Stimulated activated naive B cell treated with anti-CD40 and anti-IgM and Interleukin-4, amounts not matched to agents 10 μg/mL and 1 μg/mL and 100 μg/mL, for 72 hours (primary cell): Measurements from ENCODE around the gene POLR2H.
A peak's percentile ranks its signal among the peaks of the same experiment; 100 is the strongest.
"Not testable (repeated sequence)": the region's sequence is repeated elsewhere in the genome, so short reads cannot be mapped to it uniquely, and the experiment has no call there.

ENCODE experiments used
- ATAC-seq, 2 donors: fragments of 150-1000 bp; cut with Tn5 transposase; replicated peaks; 2 replicates each; pipeline ENCODE4 v1.10.0; 2021; ENCODE audit warnings: moderate library complexity in 1 of 2
- DNase-seq: peaks from one replicate; pipeline ENCODE4 v3.0.0; 2021
- H3K27ac Mint-ChIP-seq: one replicate; pipeline ENCODE4 v1.8.0; 2022; ENCODE audit warnings: mild to moderate bottlenecking, mixed read lengths
- H3K27me3 Mint-ChIP-seq, 2 donors: one replicate each; pipeline ENCODE4 v1.8.0; 2022; ENCODE audit warnings: mixed read lengths in 2 of 2
- H3K36me3 Mint-ChIP-seq, 2 donors: one replicate each; pipeline ENCODE4 v1.8.0; 2022; ENCODE audit warnings: mixed read lengths in 2 of 2, mild to moderate bottlenecking in 1 of 2
- H3K4me1 Mint-ChIP-seq, 2 donors: one replicate each; pipeline ENCODE4 v1.8.0; 2022; ENCODE audit warnings: mixed read lengths in 2 of 2, mild to moderate bottlenecking in 1 of 2
- H3K4me3 Mint-ChIP-seq, 2 donors: one replicate each; pipeline ENCODE4 v1.8.0; 2022; ENCODE audit warnings: mild to moderate bottlenecking in 2 of 2, mixed read lengths in 2 of 2, moderate library complexity in 1 of 2
- H3K9me3 Mint-ChIP-seq, 2 donors: one replicate each; pipeline ENCODE4 v1.8.0; 2022; ENCODE audit warnings: mixed read lengths in 2 of 2, mild to moderate bottlenecking in 1 of 2

POLR2H gene

GRCh38 chr3:184339451-184340135 is 21.9 kb upstream of the POLR2H start:
- DNase-seq: not testable (repeated sequence)
- H3K4me1 Mint-ChIP-seq: peaks cover 26 to 39% of the 10 kb centered on the region in 2 donors

GRCh38 chr3:184341925-184342324 is 19.6 kb upstream of the POLR2H start:
- Mint-ChIP-seq H3K4me1 (peaks cover 19 to 27% of the 10 kb centered on the region in 2 donors), H3K27ac (peak overlapping the region; percentile 51), H3K27me3 (no peaks in the 10 kb centered on the region), H3K36me3 (peaks cover 30 to 47% of the 10 kb centered on the region in 2 donors), H3K9me3 (no peaks in the 10 kb centered on the region), H3K4me3 (no peak overlapping the region)
- no peak for ATAC-seq
- DNase-seq: no peak

More at GRCh38 chr3:184339451-184340135, 21.9 kb upstream of the POLR2H start:
- ATAC-seq, H3K27ac Mint-ChIP-seq, H3K27me3 Mint-ChIP-seq, H3K4me3 Mint-ChIP-seq, H3K9me3 Mint-ChIP-seq: not testable (repeated sequence)
- H3K36me3 Mint-ChIP-seq: peaks cover 25 to 42% of the 10 kb centered on the region in 2 donors

- Mint-ChIP-seq H3K36me3 (peaks cover 24 to 37% of the 10 kb centered on the region in 2 donors), H3K27ac (no peak overlapping the region), H3K9me3 (no peaks in the 10 kb centered on the region), H3K4me3 (no peak overlapping the region), H3K27me3 (no peaks in the 10 kb centered on the region), H3K4me1 (peaks cover 12 to 13% of the 10 kb centered on the region in 2 donors)
- ATAC-seq (no peak), DNase-seq (no peak)
Measured at GRCh38 chr3:184343200-184343876, 18.2 kb upstream of the POLR2H start.

GRCh38 chr3:184344579-184345316 is 16.8 kb upstream of the POLR2H start:
- H3K27ac Mint-ChIP-seq: no peak overlapping the region
- H3K4me3 Mint-ChIP-seq: no peak overlapping the region
- H3K4me1 Mint-ChIP-seq: peaks cover 4 to 7% of the 10 kb centered on the region in 2 donors
- ATAC-seq (no peak), DNase-seq (no peak)
- H3K27me3 Mint-ChIP-seq: no peaks in the 10 kb centered on the region
- no peaks in the 10 kb centered on the region for H3K9me3 Mint-ChIP-seq
- H3K36me3 Mint-ChIP-seq: peaks cover 22 to 31% of the 10 kb centered on the region in 2 donors

- no peak overlapping the region for H3K27ac Mint-ChIP-seq
Measured at GRCh38 chr3:184345317-184346144, 16.0 kb upstream of the POLR2H start.

GRCh38 chr3:184346480-184347190 is 14.9 kb upstream of the POLR2H start:
- H3K4me1 Mint-ChIP-seq: peaks cover 0 to 4% of the 10 kb centered on the region in 2 donors

More at GRCh38 chr3:184345317-184346144, 16.0 kb upstream of the POLR2H start:
- peak; percentile 83 to 85 for ATAC-seq
- H3K36me3 Mint-ChIP-seq: peaks cover 22 to 29% of the 10 kb centered on the region in 2 donors
- no peak overlapping the region for H3K4me3 Mint-ChIP-seq
- H3K9me3 Mint-ChIP-seq: no peaks in the 10 kb centered on the region
- peaks cover 4 to 6% of the 10 kb centered on the region in 2 donors for H3K4me1 Mint-ChIP-seq
- DNase-seq: no peak
- no peaks in the 10 kb centered on the region for H3K27me3 Mint-ChIP-seq

GRCh38 chr3:184347321-184348056 is 14.0 kb upstream of the POLR2H start:
- ATAC-seq (no peak), DNase-seq (no peak)
- no peaks in the 10 kb centered on the region for H3K9me3 Mint-ChIP-seq
- peaks cover 21 to 34% of the 10 kb centered on the region in 2 donors for H3K36me3 Mint-ChIP-seq
- peaks cover 0 to 4% of the 10 kb centered on the region in 2 donors for H3K4me1 Mint-ChIP-seq
- H3K27me3 Mint-ChIP-seq: no peaks in the 10 kb centered on the region
- no peak overlapping the region for H3K27ac Mint-ChIP-seq
- no peak overlapping the region for H3K4me3 Mint-ChIP-seq

More at GRCh38 chr3:184346480-184347190, 14.9 kb upstream of the POLR2H start:
- peaks cover 19 to 30% of the 10 kb centered on the region in 2 donors for H3K36me3 Mint-ChIP-seq
- no peaks in the 10 kb centered on the region for H3K27me3 Mint-ChIP-seq
- no peak for DNase-seq
- no peak for ATAC-seq
- no peak overlapping the region for H3K27ac Mint-ChIP-seq
- H3K9me3 Mint-ChIP-seq: no peaks in the 10 kb centered on the region
- H3K4me3 Mint-ChIP-seq: no peak overlapping the region

- Mint-ChIP-seq H3K4me3 (no peak overlapping the region), H3K36me3 (peaks cover 20 to 33% of the 10 kb centered on the region in 2 donors), H3K27me3 (no peaks in the 10 kb centered on the region), H3K4me1 (peaks cover 0 to 4% of the 10 kb centered on the region in 2 donors), H3K9me3 (no peaks in the 10 kb centered on the region), H3K27ac (no peak overlapping the region)
- ATAC-seq (no peak), DNase-seq (no peak)
Measured at GRCh38 chr3:184348057-184348382, 13.5 kb upstream of the POLR2H start.

GRCh38 chr3:184349563-184350470 is 11.7 kb upstream of the POLR2H start:
- peaks cover 0 to 4% of the 10 kb centered on the region in 2 donors for H3K4me1 Mint-ChIP-seq
- H3K27me3 Mint-ChIP-seq: no peaks in the 10 kb centered on the region
- no peak overlapping the region for H3K4me3 Mint-ChIP-seq
- H3K36me3 Mint-ChIP-seq: peaks cover 19 to 30% of the 10 kb centered on the region in 2 donors
- H3K27ac Mint-ChIP-seq: no peak overlapping the region
- DNase-seq (no peak), ATAC-seq (no peak)
- no peaks in the 10 kb centered on the region for H3K9me3 Mint-ChIP-seq

- Mint-ChIP-seq H3K4me1 (peaks cover 0 to 1% of the 10 kb centered on the region in 2 donors), H3K27me3 (no peaks in the 10 kb centered on the region), H3K9me3 (no peaks in the 10 kb centered on the region), H3K4me3 (no peak overlapping the region), H3K27ac (no peak overlapping the region), H3K36me3 (peaks cover 17 to 32% of the 10 kb centered on the region in 2 donors)
- ATAC-seq: no peak
- DNase-seq: no peak
Measured at GRCh38 chr3:184350618-184351017, 10.9 kb upstream of the POLR2H start.

- no peak overlapping the region for H3K27ac Mint-ChIP-seq
- no peaks in the 10 kb centered on the region for H3K9me3 Mint-ChIP-seq
- H3K4me3 Mint-ChIP-seq: no peak overlapping the region
- DNase-seq (no peak), ATAC-seq (no peak)
- H3K27me3 Mint-ChIP-seq: no peaks in the 10 kb centered on the region
- H3K36me3 Mint-ChIP-seq: peaks cover 16 to 30% of the 10 kb centered on the region in 2 donors
- H3K4me1 Mint-ChIP-seq: no peaks in the 10 kb centered on the region
Measured at GRCh38 chr3:184351511-184352148, 9.9 kb upstream of the POLR2H start.
